Smooth muscle cell (in vitro differentiated cells): ENCODE data around the gene ADAMTS17. TPM values are rescaled to one million over a fixed set of nuclear protein-coding genes. Genes with fewer than 3 reads are reported as not detected.

Experiments
- DNase-seq: peaks from one replicate; lab custom pipeline; 2025; ENCODE audit not compliant: unreplicated experiment; lab: John Stamatoyannopoulos, UW
- H2AFZ ChIP-seq: fragments of 200-600 bp; sonication (generic); 2 replicates; pipeline ENCODE4 v1.6.0; 2016; ENCODE audit warnings: antibody characterized with exemption, low read depth, mild to moderate bottlenecking
- H3F3A ChIP-seq: fragments of 200-600 bp; sonication (generic); 2 replicates; pipeline ENCODE4 v1.6.0; 2017; ENCODE audit warnings: antibody characterized with exemption, low read depth
- H3K27ac ChIP-seq: fragments of 200-600 bp; sonication (generic); 2 replicates; pipeline ENCODE4 v1.5.1; 2016; ENCODE audit warnings: low read depth, mild to moderate bottlenecking
- H3K27me3 ChIP-seq: fragments of 200-600 bp; sonication (generic); 2 replicates; pipeline ENCODE4 v1.6.1; 2016; ENCODE audit warnings: low read depth, mild to moderate bottlenecking
- H3K36me3 ChIP-seq: fragments of 200-600 bp; sonication (generic); 2 replicates; pipeline ENCODE4 v1.5.1; 2016; ENCODE audit warnings: low read depth
- H3K4me1 ChIP-seq: fragments of 200-600 bp; sonication (generic); 2 replicates; pipeline ENCODE4 v1.5.1; 2016; ENCODE audit warnings: low read depth
- H3K4me2 ChIP-seq: fragments of 200-600 bp; sonication (generic); 2 replicates; pipeline ENCODE4 v1.6.0; 2016; ENCODE audit warnings: mild to moderate bottlenecking
- H3K4me3 ChIP-seq: fragments of 200-600 bp; sonication (generic); 2 replicates; pipeline ENCODE4 v1.5.1; 2016; ENCODE audit warnings: mild to moderate bottlenecking
- H3K79me2 ChIP-seq: fragments of 200-600 bp; sonication (generic); 2 replicates; pipeline ENCODE4 v1.6.0; 2016; ENCODE audit warnings: low read depth, mild to moderate bottlenecking
- H3K9ac ChIP-seq: fragments of 200-600 bp; sonication (generic); 2 replicates; pipeline ENCODE4 v1.6.0; 2016; ENCODE audit warnings: low read depth
- H3K9me3 ChIP-seq: fragments of 200-600 bp; sonication (generic); replicated peaks from 2 replicates; pipeline ENCODE4 v1.5.1; 2016; ENCODE audit warnings: low read depth
- H4K20me1 ChIP-seq: fragments of 200-600 bp; sonication (generic); 2 replicates; pipeline ENCODE4 v1.6.0; 2016; ENCODE audit warnings: low read depth
- CTCF ChIP-seq: fragments of 200-600 bp; sonication (generic); IDR thresholded peaks from 2 replicates; pipeline ENCODE4 v1.5.1; 2017; ENCODE audit warnings: borderline replicate concordance, mild to moderate bottlenecking, antibody characterized with exemption; ENCODE audit not compliant: insufficient read depth, poor library complexity, severe bottlenecking
- WGBS: methylation state at CpG from one replicate; pipeline ENCODE4 v1.1.7; 2016; ENCODE audit warnings: low lambda C conversion rate; 5-methylcytosine and 5-hydroxymethylcytosine counted together
- polyA plus RNA-seq: library from polyadenylated mRNA; unstranded; fragments of >200 nt; fragmentation: Nextera tagmentation; extraction: Ambion mirVana; gene quantifications from 2 replicates; pipeline ENCODE4 v1.2.1, GENCODE V29; 2016
- total RNA-seq: library from RNA; depleted of rRNA; stranded (reverse); fragments of >200 nt; gene quantifications from 2 replicates; pipeline ENCODE4 v1.2.3, GENCODE V29; 2014

The ADAMTS17 gene
- total and polyA plus RNA-seq, 2 experiments from 2014 or later = 0.63 to 3.1 TPM

- WGBS = 95% methylated on average over 1 of the region's 1 CpG
- Histone ChIP-seq H3K27ac (no peak overlapping the region), H3K9ac (no peak overlapping the region), H3K4me3 (no peak overlapping the region), H3K79me2 (no peaks in the 10 kb centered on the region), H3F3A (no peaks in the 10 kb centered on the region), H3K36me3 (no peaks in the 10 kb centered on the region), H3K4me1 (no peaks in the 10 kb centered on the region), H2AFZ (no peak overlapping the region), H3K4me2 (no peak overlapping the region), H3K9me3 (no peaks in the 10 kb centered on the region), H3K27me3 (no peaks in the 10 kb centered on the region), H4K20me1 (no peaks in the 10 kb centered on the region)
- no peak for DNase-seq
- no peak for TF ChIP-seq CTCF
Measured at GRCh38 chr15:99944131-99944530, 397.6 kb downstream of the ADAMTS17 start.

DNA sequence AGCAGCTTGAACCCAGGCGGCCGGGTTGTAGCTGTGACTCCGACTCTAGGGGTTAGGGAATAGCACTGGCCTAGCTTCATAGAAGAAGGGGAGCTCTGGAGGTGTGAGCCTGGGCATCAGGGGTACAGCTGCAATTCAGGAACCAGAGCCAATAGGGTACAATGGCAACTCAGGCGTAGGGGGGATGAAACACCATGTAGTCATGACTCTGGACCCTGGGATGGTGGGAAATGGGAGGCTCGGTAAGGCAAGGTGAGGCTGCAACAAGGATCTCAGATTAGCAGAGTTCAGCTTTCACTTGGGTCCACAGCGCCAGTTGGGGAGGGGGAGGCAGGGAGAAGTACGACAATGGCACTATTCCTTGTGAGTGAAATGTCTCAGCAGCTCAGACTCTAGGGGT, 398.3 kb downstream of the ADAMTS17 start:
- Histone ChIP-seq H3K4me2 (no peak overlapping the region), H3F3A (no peaks in the 10 kb centered on the region), H3K36me3 (no peaks in the 10 kb centered on the region), H4K20me1 (no peaks in the 10 kb centered on the region), H2AFZ (no peak overlapping the region), H3K4me3 (no peak overlapping the region), H3K27me3 (no peaks in the 10 kb centered on the region), H3K27ac (no peak overlapping the region), H3K9me3 (no peaks in the 10 kb centered on the region), H3K9ac (no peak overlapping the region), H3K79me2 (no peaks in the 10 kb centered on the region), H3K4me1 (no peaks in the 10 kb centered on the region)
- WGBS = 94% methylated on average over 7 of the region's 7 CpGs
- no peak for DNase-seq
- TF ChIP-seq CTCF = no peak

GRCh38 chr15:99932676-99933402, 408.9 kb downstream of the ADAMTS17 start:
- peaks cover 20% of the 10 kb centered on the region for H3K27me3 ChIP-seq
- H3K9ac ChIP-seq = no peak overlapping the region
- no peaks in the 10 kb centered on the region for H3K4me1 ChIP-seq
- TF ChIP-seq CTCF = no peak
- DNase-seq = no peak
- H3K36me3 ChIP-seq = no peaks in the 10 kb centered on the region
- WGBS = 88% methylated on average over 13 of the region's 13 CpGs
- H3K4me2 ChIP-seq = no peak overlapping the region
- H3K79me2 ChIP-seq = no peaks in the 10 kb centered on the region
- no peaks in the 10 kb centered on the region for H3K9me3 ChIP-seq
- no peaks in the 10 kb centered on the region for H4K20me1 ChIP-seq
- peaks cover 7% of the 10 kb centered on the region for H3F3A ChIP-seq
- no peak overlapping the region for H3K27ac ChIP-seq
- no peak overlapping the region for H2AFZ ChIP-seq
- H3K4me3 ChIP-seq = no peak overlapping the region
